Adrenal gland (tissue), 12 donors: ENCODE measurements around the gene PALM. TPM values are rescaled to one million over a fixed set of nuclear protein-coding genes. Genes with fewer than 3 reads are reported as not detected.

ENCODE experiments used
- DNase-seq, 7 donors: peaks; one replicate each; pipeline ENCODE4 v3.0.0-alpha.2; 2019 to 2020
- H3K27ac ChIP-seq, 5 donors: fragments of 200-600 bp; sonication (generic) in 4 of 5; 1 replicate in 3 of 5; 2 replicates in 2 of 5; pipeline versions ENCODE4 v1.5.1 to v1.8.0; 2016 to 2020; ENCODE audit warnings: mild to moderate bottlenecking in 1 of 5
- H3K27me3 ChIP-seq: fragments of 200-600 bp; 2 replicates; pipeline ENCODE4 v1.8.0; 2021
- H3K36me3 ChIP-seq, 2 donors: fragments of 200-600 bp; replicated peaks in 1 of 2; 1 replicate in 1 of 2; 2 replicates in 1 of 2; pipeline versions ENCODE4 v1.5.1 to v1.8.0; 2018 to 2022
- H3K4me1 ChIP-seq, 2 donors: fragments of 200-600 bp; replicated peaks in 1 of 2; 1 replicate in 1 of 2; 2 replicates in 1 of 2; pipeline versions ENCODE4 v1.5.1 to v1.8.0; 2018 to 2021
- H3K4me3 ChIP-seq, 4 donors: fragments of 200-600 bp; sonication (generic) in 3 of 4; one replicate each; pipeline ENCODE4 v1.5.1; 2016 to 2018
- H3K9me3 ChIP-seq, 3 donors: fragments of 200-600 bp; sonication (generic) in 1 of 3; replicated peaks in 1 of 3; 1 replicate in 2 of 3; 2 replicates in 1 of 3; pipeline versions ENCODE4 v1.5.1 to v1.8.0; 2016 to 2021
- CTCF ChIP-seq, 6 experiments: fragments of 450-650 bp in 4 of 6; fragments of 200-600 bp in 2 of 6; sonication (generic) in 1 of 6; IDR thresholded peaks; 1 replicate in 5 of 6; 2 replicates in 1 of 6; pipeline versions ENCODE4 v1.5.1 to v1.8.0; 2016 to 2021; ENCODE audit warnings: antibody characterized with exemption in 6 of 6, mild to moderate bottlenecking in 2 of 6, moderate library complexity in 1 of 6
- POLR2A ChIP-seq, 2 donors: fragments of 450-650 bp; IDR thresholded peaks; one replicate each; pipeline ENCODE4 v1.6.1; 2017; ENCODE audit warnings: antibody characterized with exemption in 2 of 2, mild to moderate bottlenecking in 2 of 2, moderate library complexity in 1 of 2
- WGBS, 4 donors: extraction: QIAGEN DNeasy Blood & Tissue Kit in 2 of 4; methylation state at CpG; one replicate each; pipeline versions ENCODE4 v1.1.5 to v1.1.7; 2013 to 2017; 5-methylcytosine and 5-hydroxymethylcytosine counted together
- intact Hi-C, 2 donors: fragments of 100-400 bp; cut with DNase I; formaldehyde crosslinking; loops; one replicate each; pipeline versions ENCODE4 v1.14.1 to v1.15.0; 2022 to 2023
- polyA plus RNA-seq, 3 donors: library from polyadenylated mRNA; stranded (reverse); fragments of 200-250 nt in 2 of 3; fragments of 350-450 nt in 1 of 3; fragmentation: Illumina TruSeq in 1 of 3; extraction: RNeasy Lipid Tissue Mini Kit (QIAGEN cat#74804) in 1 of 3; gene quantifications; one replicate each; pipeline ENCODE4 v1.2.3, GENCODE V29; 2013 to 2014
- total RNA-seq, 9 donors: library from RNA; depleted of rRNA in 4 of 9; stranded (reverse); fragments of >200 nt in 4 of 9; fragments of 120-200 nt in 1 of 9; fragmentation: NEBNext Ultra II Directional in 1 of 9; extraction: Animal tissue kit (Norgen Biotek cat#: 25700) in 1 of 9; gene quantifications; one replicate each; pipeline versions ENCODE4 v1.1.0 to v1.2.4, GENCODE V29; 2013 to 2023
- donor health status: healthy with polysubstance abuse.
- donor health status: Bipolar disorder and iron deficiency.
- donor health status: DM: yes; HTN: yes; CAD: no.
- donor health status: DM: no; HTN: no; CAD: no.
- donor health status: DM: no; HTN: no; CAD: no.
- donor health status: DM: yes; HTN: yes; CAD: no.

The PALM gene
- total and polyA plus RNA-seq, 12 donors = 3.9 to 72.2 (median 50.1) TPM

- TF ChIP-seq CTCF (IDR thresholded peaks at IDR 0.05) = no peak
- TF ChIP-seq POLR2A (IDR thresholded peaks at IDR 0.05) = no peak
- WGBS, 4 donors = 91 to 95% (median 94%) methylated on average over 4 to 12 of the region's 12 CpGs
- Histone ChIP-seq H3K27me3 (no peaks in the 10 kb centered on the region), H3K9me3 (no peaks in the 10 kb centered on the region), H3K4me1 (no peaks in the 10 kb centered on the region), H3K36me3 (no peaks in the 10 kb centered on the region), H3K27ac (no peak overlapping the region), H3K4me3 (no peak overlapping the region)
- intact Hi-C loops = loop anchor here in 1 of 2 donors (10.0 kb wide), 1 partner anchor 210 kb away; no protein-coding TSS in a partner anchor
- no peak for DNase-seq
Observed at GRCh38 chr19:764301-764700, 55.6 kb downstream of the PALM start.

DNA sequence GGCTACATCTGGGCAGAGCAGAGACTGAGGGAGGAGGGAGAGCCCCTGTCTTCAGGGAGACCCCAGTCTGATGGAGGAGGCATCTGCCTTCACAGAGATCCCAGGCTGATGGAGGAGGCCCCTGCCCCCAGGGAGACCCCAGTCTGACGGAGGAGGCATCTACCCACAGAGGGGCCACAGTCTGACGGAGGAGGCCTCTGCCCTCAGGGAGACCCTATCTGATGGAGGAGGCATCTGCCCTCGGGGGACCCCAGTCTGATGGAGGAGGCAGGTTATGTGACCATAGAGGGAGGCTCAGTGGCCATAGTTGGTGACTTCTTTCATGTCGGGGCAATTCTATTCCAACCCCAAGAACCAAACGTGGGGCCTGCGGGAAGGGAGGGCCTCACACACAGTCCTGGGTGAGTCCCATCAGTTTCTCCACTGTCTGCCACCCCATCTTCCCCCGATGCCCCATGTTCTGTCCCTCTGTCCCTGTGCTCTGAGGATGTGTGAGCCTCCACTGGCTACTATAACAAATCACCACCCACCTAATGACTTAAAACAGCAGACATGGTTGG, 56.5 kb downstream of the PALM start:
- WGBS, 4 donors = 76 to 84% (median 79%) methylated on average over 4 to 7 of the region's 7 CpGs
- Histone ChIP-seq H3K4me3 (no peak overlapping the region), H3K4me1 (no peaks in the 10 kb centered on the region), H3K9me3 (no peaks in the 10 kb centered on the region), H3K36me3 (no peaks in the 10 kb centered on the region), H3K27me3 (no peaks in the 10 kb centered on the region), H3K27ac (no peak overlapping the region)
- intact Hi-C loops = loop anchor here in 1 of 2 donors (10.0 kb wide), 1 partner anchor 210 kb away; no protein-coding TSS in a partner anchor
- TF ChIP-seq CTCF (IDR thresholded peaks at IDR 0.05) = no peak
- no peak for TF ChIP-seq POLR2A (IDR thresholded peaks at IDR 0.05)
- DNase-seq = no peak

- WGBS, 4 donors = 69 to 76% (median 73%) methylated on average over 14 of the region's 14 CpGs
- no peaks in the 10 kb centered on the region for H3K27me3 ChIP-seq
- no peak overlapping the region for H3K4me3 ChIP-seq
- peak overlapping the region in 1 of 5 donors; percentile 53 for H3K27ac ChIP-seq
- no peaks in the 10 kb centered on the region for H3K36me3 ChIP-seq
- H3K9me3 ChIP-seq = no peaks in the 10 kb centered on the region
- intact Hi-C loops = loop anchor here in 1 of 2 donors (10.0 kb wide), 1 partner anchor 206 kb away; no protein-coding TSS in a partner anchor
- no peak for TF ChIP-seq CTCF (IDR thresholded peaks at IDR 0.05)
- no peak for TF ChIP-seq POLR2A (IDR thresholded peaks at IDR 0.05)
- no peaks in the 10 kb centered on the region for H3K4me1 ChIP-seq
- no peak for DNase-seq
Observed at GRCh38 chr19:768424-768823, 59.7 kb downstream of the PALM start.

- Histone ChIP-seq H3K4me3 (no peak overlapping the region), H3K4me1 (no peaks in the 10 kb centered on the region), H3K27me3 (no peaks in the 10 kb centered on the region), H3K36me3 (no peaks in the 10 kb centered on the region), H3K9me3 (no peaks in the 10 kb centered on the region), H3K27ac (no peak overlapping the region)
- 66 to 71% (median 69%) methylated on average over 5 to 6 of the region's 6 CpGs for WGBS, 4 donors
- TF ChIP-seq CTCF (IDR thresholded peaks at IDR 0.05) = no peak
- no peak for TF ChIP-seq POLR2A (IDR thresholded peaks at IDR 0.05)
- intact Hi-C loops = loop anchor here (5.0 to 10.0 kb wide), 4 partner anchors 85 to 225 kb away; partner anchors contain the start of genes CFD (in 1 of the 2), ELANE (in 1 of the 2) and KISS1R (in 1 of the 2)
- no peak for DNase-seq
Observed at GRCh38 chr19:769616-770015, 60.9 kb downstream of the PALM start.
